Stromal cell of bone marrow (primary cell): ENCODE results near the gene KCTD16.

ENCODE experiments used
- DNase-seq: peaks from one replicate; pipeline ENCODE4 v3.0.0-alpha.2; 2012; ENCODE audit warnings: low read depth

The KCTD16 gene

GRCh38 chr5:144170276-144171024 is at the start of gene KCTD16, which contains the start of gene YIPF5:
Gene KCTD16, plus strand, starts transcription at chr5:144170873.
Gene YIPF5, minus strand, starts transcription at chr5:144170659. Its CDS starts 704 bp downstream, at chr5:144169955.
- DNase-seq: peak; percentile 92

DNA sequence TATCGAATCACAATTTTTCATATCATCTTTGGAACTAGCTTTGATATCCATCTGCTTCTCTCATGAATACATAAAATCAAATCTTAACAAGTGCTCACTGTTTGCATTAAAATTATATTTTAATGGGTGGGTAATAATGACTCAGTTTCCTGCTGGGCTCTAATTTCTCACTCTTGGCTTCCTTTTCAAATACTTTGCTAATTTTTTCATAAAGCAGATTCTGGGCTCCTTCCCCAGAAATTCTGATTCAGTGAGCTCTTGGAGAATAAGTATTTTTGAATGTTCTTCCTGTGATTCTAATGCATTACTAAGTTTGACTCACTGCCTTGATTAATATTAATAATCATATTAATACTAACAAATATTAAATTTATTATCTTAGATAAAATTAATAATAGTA is 49.1 kb upstream of the KCTD16 start:
- peak; percentile 31 for DNase-seq

- DNase-seq: no peak
Observed at GRCh38 chr5:144122081-144122480, 48.6 kb upstream of the KCTD16 start.

DNA sequence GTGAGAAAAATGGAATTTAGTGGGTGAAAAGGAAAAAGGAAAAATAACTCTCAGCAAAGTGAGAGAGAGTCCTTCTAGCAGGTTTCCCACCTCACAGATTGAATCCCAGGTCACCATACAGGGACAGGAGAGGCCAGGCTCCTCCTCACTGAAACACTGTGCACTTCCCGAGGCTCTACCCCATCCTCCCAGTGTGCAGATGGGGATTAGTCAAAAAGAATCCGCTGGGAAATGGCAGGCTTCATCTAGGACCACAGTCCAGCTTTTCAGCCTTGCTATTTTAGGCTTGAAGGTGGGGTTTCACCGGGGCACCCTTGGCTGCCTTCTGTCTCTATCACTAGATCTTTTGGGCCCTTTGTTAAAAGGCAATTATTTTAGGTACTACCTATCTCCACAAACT is 48.0 kb upstream of the KCTD16 start:
- no peak for DNase-seq

DNA sequence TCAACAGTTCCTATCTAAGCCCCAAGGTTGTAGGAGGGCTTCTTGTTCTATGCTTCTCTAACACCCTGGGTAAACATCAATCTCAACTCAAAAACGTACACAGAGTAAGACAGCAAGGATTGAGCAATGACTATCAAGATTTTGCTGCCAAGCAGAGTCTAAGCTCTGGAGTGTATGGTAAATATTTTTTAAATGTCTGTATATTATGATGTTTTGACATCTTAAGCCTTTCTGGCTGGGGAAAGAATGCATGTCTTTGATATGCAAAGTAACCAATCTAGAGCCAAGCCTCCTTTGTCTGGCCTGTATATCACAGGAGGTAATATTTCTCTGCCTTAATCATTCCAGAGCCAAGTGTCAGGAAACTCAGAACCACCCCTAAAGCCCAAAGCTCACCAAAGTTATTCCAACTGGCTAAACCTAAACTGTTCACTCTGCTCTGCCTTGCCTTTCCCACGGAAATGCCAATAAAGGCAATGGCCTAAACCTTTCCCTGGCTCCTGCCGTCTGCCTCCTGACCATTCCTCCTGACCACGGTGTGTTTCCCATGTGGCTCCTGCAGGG is 45.4 kb upstream of the KCTD16 start:
- DNase-seq: no peak

GRCh38 chr5:144126707-144127106 is 44.0 kb upstream of the KCTD16 start:
- no peak for DNase-seq

DNA sequence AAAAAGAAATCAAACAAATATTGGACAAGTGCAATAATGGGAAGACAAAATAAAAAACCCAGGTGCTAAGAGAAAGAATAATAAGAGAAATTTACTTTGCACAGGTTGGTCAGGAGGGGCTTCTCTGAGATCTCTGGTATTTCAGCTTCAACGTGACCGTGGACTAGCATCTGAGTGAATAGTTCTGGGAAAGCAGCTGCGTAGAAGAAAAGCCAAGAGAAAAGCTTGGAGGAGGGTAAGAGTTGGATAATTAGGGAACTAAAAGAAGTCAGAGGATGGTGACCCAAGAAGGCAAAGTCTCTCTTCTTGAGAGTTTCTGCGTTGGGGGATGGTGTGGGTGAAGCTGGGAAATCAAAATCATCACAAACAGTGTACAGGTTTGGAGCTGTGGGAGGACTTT is 41.8 kb upstream of the KCTD16 start:
- DNase-seq: no peak

DNA sequence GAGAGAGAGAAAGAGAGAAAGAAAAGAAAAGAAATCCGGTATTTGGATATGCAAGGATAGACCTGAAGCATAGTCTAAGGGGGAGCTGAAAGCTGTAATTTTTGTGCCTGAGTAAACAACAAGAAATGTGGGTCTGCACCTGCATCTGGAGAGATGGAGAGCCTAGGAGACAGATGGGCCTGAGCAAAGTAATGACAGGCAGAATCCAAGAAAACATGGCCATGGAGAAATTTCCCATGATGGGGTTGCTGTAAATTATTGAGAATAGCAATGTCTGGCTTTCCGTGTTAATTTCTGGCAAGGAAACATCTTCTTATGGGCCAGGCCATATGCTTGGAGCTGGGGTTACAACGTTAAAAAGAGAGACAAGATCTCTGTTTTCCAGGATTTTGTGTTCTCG is 40.4 kb upstream of the KCTD16 start:
- no peak for DNase-seq

- no peak for DNase-seq
Observed at GRCh38 chr5:144131261-144131660, 39.4 kb upstream of the KCTD16 start.

GRCh38 chr5:144133050-144133633 is 37.5 kb upstream of the KCTD16 start:
- no peak for DNase-seq

DNA sequence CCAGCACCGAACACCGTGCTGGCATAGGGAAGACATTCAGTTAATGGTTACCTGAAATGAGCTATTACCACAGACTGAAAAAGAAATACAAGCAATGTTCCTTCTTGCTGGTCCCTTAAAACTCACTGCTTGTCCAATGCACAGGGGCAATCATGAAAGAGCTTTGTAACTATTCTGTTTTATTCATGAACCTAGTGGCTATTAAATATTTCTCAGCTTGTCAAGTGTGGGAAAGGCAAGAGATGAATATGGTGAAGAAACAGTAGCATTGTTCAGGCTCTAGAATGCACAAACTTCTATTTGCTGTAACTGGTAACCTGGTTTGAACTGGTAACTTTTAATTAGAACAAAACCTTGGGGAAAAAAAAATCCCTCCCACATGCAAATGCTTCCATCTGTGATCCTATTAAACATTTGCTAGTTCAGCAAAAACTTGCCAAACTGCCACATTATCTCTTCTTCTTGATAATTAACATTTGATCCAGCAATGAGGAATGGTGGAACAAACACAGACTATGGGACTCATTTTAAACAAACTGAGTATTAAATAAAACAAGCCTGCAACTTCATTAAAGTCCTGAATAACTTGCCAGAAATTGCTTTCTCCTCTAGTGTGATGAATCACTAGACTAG is 36.4 kb upstream of the KCTD16 start:
- no peak for DNase-seq

- no peak for DNase-seq
Observed at GRCh38 chr5:144135113-144135762, 35.4 kb upstream of the KCTD16 start.

GRCh38 chr5:144139586-144139985 is 31.1 kb upstream of the KCTD16 start:
- peak; percentile 69 for DNase-seq

DNA sequence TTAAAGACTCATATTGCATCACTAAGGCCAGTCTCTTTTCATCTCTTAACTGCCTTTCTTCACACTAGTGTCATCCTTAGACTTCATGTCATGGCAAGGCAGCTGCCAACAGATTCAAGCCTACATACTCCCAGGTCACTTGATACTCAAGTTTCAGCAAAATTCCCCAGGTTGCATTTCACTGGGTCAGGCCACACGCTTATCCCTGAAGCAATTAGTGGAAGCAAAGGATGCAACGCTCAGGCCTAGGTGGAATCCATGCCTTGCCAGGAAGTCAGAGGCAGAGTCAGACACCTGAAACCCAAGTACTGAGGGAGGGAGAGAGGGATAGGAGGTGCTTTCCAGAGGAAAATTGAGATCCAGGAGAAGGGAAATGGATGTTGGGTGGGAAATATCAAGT is 29.1 kb upstream of the KCTD16 start:
- no peak for DNase-seq

DNA sequence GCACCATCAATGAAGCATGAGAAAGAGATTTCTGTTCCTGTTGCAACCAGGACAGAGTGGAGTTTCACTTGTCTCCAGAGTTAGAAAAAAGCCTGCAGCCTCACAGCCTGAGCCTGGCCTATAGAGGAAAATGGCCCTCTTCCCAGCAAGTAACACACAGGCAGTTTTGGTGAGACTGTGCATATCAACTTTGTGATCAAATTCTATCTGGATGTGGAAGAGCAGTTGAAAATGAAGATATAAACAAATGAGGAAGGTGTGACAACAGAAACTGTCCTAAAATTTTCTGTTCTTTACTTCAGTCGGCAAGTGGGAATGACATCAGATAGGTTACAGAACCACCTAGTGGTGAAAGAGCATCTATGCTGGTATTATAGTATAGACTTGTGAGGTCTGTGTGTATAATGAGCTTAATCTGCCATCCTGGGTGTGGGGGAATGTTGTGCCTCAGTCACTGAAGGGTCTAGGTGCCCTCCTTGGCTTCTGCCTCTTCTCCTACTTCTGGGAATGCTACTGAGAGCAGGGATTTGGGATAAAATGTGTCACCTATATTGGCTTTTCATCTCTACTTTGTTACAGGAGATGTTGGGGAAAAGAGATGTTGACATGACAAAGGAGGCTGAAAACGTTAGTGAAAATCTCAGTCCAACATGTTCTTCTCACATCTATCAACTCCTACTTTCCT is 28.4 kb upstream of the KCTD16 start:
- no peak for DNase-seq

- DNase-seq: no peak
Observed at GRCh38 chr5:144142824-144143162, 27.9 kb upstream of the KCTD16 start.

GRCh38 chr5:144143625-144144024 is 27.0 kb upstream of the KCTD16 start:
- no peak for DNase-seq

DNA sequence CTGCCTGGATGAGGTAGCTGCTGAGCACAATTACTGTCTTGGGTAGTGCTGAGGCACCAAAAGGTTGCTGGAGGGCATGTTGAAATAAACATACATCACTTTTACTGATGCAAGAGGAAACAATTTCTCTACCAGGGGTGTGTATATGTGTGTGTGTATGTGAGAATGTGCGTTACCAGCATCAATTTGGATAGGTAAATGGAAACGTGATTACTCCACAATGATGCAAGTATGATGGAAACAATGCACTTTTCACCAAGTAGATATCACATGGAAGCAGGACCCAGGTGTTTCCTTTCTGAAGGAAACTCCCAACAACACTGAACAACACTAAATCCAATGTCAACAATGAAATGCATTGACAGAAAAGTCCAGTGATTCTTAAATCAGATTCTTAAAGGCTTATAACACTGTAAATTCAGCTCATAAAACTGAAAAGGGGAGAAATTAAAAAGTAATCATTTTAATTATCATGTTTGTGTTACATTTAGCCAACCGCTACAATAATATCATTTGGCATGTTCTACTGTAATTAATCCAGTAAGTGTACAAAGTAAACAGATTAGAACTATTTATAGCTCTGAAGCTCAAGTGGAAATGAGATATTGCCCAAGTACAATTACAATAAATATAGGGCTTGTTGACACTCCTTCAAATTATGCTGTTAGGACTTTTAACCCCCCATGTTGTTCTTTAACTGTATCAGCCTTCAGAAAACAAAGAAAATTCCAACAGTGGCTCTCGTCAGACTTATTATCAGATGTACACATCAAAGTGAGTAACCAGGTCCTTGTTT is 25.5 kb upstream of the KCTD16 start:
- no peak for DNase-seq

- no peak for DNase-seq
Observed at GRCh38 chr5:144151026-144151425, 19.6 kb upstream of the KCTD16 start.

- no peak for DNase-seq
Observed at GRCh38 chr5:144156767-144157171, 13.9 kb upstream of the KCTD16 start.

DNA sequence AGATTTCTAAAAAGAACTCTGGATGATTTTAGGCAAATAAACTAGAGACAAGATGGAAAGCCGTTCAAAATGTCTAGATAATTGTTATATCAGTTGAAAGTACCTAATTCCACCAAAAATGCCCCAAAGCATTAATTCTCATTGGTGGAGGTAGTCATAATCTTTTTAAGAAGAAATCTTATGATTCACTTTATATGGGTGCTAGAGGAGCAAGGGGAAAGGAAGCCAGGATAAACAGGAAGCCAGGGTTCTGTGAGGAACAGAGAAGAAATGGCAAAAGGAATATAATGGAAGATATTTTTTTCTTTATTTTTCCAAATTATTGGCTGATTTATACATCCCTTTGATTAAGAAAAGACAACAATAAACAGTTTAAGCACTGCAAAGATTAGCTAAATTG is 8.0 kb upstream of the KCTD16 start:
- no peak for DNase-seq
